Measurements from ENCODE around the gene PPP2R5C.

Gene PPP2R5C

DNA sequence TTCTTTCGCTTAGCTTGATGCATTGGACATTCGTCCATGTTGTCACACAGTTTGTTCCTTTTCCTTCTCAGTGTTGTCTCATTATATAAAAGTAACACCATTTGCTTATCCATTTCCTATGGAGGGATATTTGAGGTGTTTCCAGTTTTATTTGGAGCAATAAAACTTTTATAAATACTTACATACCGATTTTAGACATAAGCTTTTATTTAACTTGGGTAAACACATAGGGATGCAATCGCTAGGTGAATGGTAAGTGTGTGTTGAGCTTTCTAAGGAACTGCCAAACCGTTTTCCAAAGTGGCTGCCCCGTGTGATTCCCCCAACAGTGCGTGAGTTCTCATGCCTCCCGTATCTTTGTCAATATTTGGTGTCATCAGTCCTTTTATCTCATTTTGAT, 107.7 kb downstream of the PPP2R5C start:
- no peak overlapping the region for H3K4me3 ChIP-seq (replicated peaks in 1 of 2; ENCODE audit: low read depth in 2 of 2, low read length in 2 of 2)
- no peak for DNase-seq (ENCODE audit: low read depth in 2 of 2)
- TF ChIP-seq, protein P1, sequence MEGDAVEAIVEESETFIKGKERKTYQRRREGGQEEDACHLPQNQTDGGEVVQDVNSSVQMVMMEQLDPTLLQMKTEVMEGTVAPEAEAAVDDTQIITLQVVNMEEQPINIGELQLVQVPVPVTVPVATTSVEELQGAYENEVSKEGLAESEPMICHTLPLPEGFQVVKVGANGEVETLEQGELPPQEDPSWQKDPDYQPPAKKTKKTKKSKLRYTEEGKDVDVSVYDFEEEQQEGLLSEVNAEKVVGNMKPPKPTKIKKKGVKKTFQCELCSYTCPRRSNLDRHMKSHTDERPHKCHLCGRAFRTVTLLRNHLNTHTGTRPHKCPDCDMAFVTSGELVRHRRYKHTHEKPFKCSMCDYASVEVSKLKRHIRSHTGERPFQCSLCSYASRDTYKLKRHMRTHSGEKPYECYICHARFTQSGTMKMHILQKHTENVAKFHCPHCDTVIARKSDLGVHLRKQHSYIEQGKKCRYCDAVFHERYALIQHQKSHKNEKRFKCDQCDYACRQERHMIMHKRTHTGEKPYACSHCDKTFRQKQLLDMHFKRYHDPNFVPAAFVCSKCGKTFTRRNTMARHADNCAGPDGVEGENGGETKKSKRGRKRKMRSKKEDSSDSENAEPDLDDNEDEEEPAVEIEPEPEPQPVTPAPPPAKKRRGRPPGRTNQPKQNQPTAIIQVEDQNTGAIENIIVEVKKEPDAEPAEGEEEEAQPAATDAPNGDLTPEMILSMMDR (IDR thresholded peaks at IDR 0.05; ENCODE audit: low read depth, low read length): no peak

DNA sequence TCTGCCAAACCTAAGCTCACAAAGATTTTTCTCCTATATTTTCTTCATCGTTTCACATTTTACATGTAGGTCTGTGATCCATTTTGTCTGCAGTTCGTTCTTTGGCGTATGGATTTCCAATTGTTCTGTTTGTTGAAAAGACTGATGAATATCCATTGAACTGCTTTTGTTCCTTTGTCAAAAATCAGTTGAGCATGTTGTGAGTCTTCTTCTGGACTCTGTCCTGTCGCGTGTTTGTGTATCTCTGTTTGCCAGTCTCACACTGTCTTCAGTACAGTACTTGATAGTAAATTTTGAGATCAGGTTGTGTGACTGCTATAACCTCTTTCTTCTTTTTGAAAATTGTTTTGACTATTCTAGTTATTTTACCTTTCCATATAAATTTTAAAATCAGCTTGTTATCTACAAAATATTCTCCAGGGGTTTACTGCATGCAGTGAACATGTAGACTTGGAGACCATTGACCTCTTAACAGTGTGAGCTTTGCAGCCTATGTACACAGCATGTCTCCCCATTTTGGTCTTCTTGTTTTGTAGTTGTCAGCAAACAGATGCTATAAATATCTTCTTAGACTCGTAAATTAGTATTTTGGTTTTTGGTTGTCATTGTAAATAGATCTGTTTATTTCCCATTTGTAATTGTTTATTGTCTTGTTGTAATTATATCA, 108.9 kb downstream of the PPP2R5C start:
- no peak for DNase-seq (ENCODE audit: low read depth in 2 of 2)
- H3K4me3 ChIP-seq (replicated peaks in 1 of 2; ENCODE audit: low read depth in 2 of 2, low read length in 2 of 2): no peak overlapping the region
- TF ChIP-seq, protein P1 (IDR thresholded peaks at IDR 0.05; ENCODE audit: low read depth, low read length): no peak

DNA sequence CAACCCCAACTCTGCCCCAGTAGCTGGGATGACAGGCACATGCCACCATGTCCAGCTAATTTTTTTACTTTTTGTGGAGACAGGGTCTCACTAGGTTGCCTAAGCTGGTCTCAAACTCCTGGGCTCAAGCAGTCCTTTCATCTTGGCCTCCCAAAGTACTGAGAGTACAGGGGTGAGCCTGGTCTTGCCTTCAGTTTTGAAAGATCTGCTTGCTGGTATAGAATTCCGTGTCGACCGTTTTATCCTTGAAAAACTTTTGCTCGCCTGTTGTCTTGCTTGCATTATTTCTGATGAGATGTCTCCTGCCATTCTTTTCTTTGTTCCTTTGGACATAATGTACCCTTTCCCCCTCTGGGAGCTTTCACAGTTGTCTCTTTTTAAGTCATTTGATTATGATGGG, 110.8 kb downstream of the PPP2R5C start:
- TF ChIP-seq, protein P1 (IDR thresholded peaks at IDR 0.05; ENCODE audit: low read depth, low read length): no peak
- no peak for DNase-seq (ENCODE audit: low read depth in 2 of 2)
- H3K4me3 ChIP-seq (replicated peaks in 1 of 2; ENCODE audit: low read depth in 2 of 2, low read length in 2 of 2): no peak overlapping the region

DNA sequence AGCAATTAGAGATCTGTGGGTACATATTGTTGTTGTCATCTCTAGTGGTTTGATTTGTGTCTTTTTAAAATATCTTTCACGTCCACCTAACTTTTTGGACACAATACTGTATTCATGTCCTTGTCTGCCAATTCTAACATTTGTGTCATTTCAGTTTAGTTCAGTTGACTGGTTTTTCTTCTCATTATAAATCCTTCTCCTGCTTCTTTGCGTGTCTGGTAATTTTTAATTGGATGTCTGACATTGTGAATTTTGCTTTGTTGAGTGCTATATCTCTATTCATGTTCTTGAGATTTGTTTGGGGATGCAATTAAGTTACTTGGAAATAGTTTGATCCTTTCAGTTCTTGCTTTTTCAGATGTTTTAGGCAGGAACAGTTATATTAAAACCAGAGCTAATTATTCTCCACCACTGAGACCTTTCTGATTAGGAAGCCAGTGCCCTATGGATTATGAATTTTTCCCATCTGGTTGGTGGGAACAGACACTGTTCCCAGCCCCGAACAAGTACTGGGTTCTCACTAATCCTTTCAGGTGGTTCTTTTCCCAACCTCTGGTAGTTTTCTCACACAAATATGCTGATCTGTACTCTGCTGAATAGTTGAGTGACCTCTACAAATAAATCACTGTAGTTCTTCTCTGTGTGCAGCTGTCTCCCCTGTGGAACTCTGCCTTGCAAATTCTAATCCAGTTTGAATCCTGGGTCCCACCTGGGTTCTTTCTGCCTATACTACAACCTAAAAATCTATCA, 111.7 kb downstream of the PPP2R5C start:
- no peak for DNase-seq (ENCODE audit: low read depth in 2 of 2)
- H3K4me3 ChIP-seq (replicated peaks in 1 of 2; ENCODE audit: low read depth in 2 of 2, low read length in 2 of 2): no peak overlapping the region
- TF ChIP-seq, protein P1 (IDR thresholded peaks at IDR 0.05; ENCODE audit: low read depth, low read length): no peak

DNA sequence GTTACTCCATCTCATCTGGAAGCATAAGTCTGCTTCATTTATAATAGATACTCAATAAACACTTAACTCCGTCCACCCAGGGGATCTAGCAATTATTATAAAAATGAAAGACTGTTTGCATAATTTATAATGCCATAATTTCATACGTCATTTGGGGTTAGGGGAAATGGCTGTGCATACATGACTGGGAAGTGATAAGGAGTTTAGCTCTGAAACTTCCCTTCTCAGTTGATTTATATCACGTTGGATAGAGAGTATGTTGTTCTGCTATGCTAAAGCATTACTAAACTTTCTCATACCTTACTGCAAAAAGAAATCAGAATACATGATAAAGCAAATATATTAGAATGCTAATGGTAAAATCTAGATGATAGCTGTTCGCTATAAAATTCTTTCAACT, 112.5 kb downstream of the PPP2R5C start:
- H3K4me3 ChIP-seq (replicated peaks in 1 of 2; ENCODE audit: low read depth in 2 of 2, low read length in 2 of 2): no peak overlapping the region
- TF ChIP-seq, protein P1 (IDR thresholded peaks at IDR 0.05; ENCODE audit: low read depth, low read length): no peak
- no peak for DNase-seq (ENCODE audit: low read depth in 2 of 2)

DNA sequence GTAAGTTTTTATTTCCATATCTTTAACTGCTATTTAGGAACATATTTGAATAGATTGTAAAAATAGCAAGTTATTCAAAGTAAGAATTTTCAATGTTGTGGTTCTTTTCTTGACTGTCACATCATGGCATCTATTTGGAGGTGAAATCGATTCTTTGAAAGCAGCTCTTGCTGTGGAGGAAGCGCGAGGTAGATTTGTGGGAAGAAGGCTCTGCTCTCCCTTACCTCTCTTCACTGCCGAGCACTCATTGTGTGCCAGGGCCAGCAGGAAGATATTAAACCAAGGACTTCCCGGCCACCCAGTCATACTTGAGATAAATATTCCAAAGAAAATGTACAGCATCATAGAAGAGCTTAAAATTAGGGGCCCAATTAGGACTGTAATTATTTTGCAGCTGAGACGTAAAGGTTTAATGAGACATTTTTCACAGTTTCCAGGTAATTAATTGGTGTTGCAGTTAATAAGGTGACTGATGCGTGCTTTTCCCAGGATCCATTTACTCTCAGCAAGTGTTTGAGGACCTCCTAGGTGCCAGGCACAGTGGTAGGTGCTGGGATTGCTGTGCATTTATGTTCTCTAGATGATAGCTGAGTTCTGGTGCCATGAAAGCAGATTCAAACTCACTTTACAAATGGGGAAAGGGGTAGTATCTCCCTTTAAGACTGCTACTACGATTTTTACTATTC, 113.7 kb downstream of the PPP2R5C start:
- TF ChIP-seq, protein P1 (IDR thresholded peaks at IDR 0.05; ENCODE audit: low read depth, low read length): no peak
- H3K4me3 ChIP-seq (replicated peaks in 1 of 2; ENCODE audit: low read depth in 2 of 2, low read length in 2 of 2): no peak overlapping the region
- no peak for DNase-seq (ENCODE audit: low read depth in 2 of 2)

Data from cardiac fibroblast (primary cell).